Stimulated activated CD8-positive, alpha-beta memory T cell treated with anti-CD3 and anti-CD28 coated beads, Interleukin-12 subunit alpha, Interleukin-12 subunit beta, amount 100 ng/mL, for 4 hours (primary cell): ENCODE measurements around the gene UNC13D.
"Not testable (repeated sequence)": the region's sequence is repeated elsewhere in the genome, so short reads cannot be mapped to it uniquely, and the experiment has no call there.

Experiments used
- DNase-seq: peaks from one replicate; pipeline ENCODE4 v3.0.0-alpha.2; 2020; ENCODE audit warnings: low read depth

Gene UNC13D

DNA sequence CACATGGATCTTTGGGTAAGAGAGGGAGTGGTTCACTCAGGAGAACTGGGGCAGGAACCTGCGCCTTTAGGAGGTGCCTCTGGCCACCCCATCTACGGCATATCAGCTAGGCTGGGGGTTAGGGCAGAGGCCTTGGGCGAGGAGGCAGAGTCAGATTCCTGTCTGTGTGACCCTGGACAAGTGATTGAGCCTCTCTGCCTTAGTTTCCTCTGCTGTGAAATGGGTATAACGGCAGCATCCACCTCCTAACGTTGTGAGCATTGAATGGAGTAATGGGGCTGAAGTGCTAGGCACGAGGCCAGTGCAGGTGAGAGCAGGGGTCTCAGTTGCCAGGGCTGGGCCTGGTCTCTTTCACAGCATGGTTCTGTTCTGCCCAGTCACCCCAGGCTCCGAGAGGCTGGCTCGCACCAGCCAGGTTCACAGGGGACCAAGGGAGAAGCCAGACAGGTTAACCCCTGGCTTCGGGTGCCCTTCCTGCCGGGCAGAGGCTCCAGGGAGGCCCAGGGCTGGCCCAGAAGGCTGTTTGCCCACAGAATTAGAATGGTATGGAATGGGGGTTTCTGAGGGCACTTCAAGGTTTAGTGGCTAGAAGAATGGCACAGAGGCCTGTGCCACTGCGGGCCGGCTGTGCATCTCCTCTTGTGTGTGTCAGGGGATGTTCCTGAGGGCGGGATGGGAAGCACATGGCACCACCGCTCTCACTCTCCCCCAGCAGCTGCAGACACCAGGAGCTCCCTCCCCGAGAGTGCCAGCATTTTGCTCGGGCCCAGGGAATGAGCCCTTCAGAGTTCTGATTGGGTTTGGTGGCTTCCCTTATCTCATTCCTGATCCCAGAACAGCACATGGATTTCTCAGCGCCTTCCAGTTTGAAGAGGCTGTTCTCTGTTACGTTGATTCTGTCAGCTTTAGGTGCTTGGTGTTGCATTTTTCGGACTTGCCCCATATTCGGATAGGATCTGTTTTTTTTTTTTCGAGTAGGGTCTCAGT is 23.8 kb downstream of the UNC13D start:
- DNase-seq, result no peak

DNA sequence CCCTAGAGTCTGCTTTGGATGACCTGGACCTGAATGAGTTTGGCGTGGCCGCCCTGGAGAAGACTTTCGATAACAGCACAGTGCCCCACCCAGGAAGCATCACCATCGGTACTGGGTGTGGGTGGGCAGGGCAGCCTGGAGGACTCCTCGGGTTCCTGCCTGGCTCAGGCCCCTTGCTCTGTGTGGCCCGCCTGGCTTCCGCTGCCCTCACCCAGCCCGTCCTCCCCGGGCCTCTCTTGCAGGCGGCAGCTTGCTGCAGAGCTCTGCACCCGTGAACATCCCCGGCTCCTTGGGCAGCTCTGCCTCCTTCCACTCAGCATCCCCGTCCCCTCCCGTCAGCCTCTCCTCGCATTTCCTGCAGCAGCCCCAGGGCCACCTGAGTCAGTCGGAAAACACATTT is 24.5 kb downstream of the UNC13D start:
- no peak for DNase-seq

DNA sequence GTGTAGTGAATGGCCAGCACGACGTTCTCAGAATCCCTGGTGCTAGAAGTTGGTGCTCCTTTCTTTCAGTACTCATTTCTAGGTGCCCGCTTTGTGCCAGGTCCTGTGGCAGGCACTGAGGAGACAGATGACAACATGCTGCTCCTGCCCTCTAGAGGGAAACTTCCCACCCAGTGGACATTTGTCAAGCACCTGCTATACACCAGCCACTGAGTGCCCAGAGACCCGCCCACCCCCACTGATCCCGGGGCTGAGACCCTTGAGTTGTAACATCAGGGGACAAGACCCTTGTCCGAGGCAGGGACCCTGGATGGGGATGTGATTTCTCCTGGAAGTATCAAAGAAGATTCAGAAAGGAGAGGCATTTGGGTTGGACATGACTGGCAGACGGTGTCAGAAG is 25.1 kb downstream of the UNC13D start:
- DNase-seq, result no peak

DNA sequence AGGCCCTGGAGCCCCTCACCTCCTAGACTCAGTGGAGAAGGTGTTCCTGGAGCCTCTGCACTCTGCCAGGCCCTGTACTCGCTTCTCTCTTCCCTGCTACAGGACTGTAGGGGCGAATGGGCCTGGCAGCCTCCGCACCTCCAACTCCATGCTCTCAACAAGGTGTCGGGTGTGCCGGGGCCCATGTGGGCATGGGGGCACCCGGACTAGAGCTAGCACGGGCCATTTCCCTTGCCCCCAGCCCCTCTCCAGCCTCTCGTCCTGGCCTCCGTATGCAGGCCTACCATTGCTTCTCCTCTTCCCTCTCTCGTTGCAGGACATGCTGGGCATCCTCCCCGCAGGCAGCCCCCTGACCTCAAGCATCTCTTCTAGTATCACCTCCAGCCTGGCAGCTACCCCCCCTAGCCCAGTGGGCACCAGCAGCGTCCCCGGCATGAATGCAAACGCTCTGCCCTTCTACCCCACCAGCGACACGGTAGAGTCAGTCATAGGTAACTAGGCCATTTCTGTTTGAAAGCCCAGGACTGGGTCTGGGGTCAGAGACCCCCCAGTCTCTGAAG is 25.8 kb downstream of the UNC13D start:
- DNase-seq, result no peak

DNA sequence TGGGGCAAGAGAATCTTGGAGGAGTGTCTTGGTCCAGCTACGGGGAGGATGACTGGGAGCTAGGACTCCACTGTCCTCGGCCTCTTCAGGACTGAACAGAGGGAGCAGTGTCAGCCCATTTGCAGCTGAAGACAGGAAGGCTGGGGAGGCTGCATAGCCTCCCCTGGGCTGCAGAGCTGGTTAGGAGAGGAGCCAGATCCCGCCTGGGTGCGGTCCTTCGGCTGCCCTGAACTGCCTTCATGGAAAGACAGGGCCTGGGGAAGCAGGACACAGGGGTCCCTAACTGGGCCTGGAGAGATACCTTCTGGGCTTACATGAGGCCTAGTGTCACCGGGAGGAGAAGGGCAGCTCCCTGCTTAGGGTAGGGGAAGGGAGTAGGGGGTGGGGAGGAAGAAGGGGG is 26.6 kb downstream of the UNC13D start:
- DNase-seq, result no peak

DNA sequence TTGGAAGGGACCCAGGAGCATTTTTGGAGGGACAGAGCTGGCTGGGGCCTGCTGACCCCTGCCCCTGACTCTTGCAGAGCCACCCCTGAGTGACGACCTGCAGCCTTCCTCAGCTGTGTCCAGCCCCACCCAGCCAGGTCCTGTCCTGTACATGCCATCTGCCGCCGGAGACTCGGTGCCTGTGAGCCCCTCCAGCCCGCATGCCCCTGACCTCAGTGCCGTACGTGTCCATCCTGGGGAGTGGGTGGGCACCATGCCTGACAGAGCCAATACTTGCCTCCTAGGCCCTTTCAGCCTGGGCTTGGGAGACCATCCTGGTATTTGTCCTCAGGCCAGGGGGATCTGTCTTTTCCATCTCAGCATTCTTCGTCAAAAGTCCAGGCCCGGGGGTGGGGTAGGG is 27.5 kb downstream of the UNC13D start:
- DNase-seq, result no peak

DNA sequence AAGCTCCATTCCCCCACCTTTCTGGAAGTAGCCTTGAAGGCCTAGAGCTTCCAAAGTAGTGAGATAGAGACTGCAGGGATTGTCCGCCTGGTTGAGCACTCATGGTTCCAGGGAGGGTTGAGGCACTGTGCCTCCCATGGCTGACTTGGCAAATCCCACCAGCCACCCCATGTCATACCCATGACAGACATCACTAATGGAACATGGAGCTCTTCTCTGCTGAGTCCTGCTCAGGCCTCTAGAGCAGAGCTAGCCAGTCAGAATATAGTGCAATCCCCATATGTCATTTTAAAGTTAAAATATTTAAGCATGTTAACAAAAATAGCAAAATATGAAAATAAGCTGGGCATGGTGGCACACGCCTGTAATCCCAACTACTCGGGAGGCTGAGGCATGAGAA is 28.8 kb downstream of the UNC13D start:
- no peak for DNase-seq

DNA sequence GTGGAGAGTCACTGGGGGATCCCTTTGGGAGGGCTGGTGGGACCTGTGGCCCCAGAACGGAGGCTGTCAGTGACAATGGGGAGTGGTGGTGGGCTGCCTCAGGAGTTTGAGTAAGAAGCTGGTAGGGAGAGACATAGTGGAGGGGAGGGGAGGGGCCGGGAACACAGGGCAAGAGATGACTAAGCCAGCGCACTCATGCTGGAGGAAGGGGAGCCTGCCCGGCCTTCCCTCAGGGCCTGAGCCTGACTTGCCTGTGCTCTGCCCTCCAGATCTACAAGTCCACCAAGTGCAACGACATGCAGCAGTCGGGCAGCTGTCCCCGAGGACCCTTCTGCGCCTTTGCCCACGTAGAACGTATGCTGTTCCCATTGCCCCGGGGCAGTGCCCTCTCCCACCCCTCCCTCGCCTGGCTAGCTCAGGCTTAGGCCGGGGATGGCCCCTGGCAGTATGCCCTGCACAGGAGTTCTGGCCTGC is 29.3 kb downstream of the UNC13D start:
- no peak for DNase-seq

DNA sequence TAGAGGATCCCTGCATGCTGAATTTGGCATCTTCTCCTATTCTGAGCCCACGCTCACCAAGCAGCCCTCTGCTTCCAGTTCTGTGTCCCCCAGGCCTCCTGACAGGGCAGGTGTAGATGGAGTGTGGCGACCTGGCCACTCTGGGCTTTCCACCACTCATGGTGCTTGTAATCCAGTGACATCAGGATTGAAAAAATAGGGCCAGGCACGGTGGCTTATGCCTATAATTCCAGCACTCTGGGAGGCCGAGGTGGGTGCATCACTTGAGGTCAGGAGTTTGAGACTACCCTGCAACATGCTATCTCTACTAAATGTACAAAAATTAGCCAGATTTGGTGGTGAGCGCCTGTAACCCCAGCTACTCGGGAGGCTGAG is 30.2 kb downstream of the UNC13D start:
- DNase-seq, result no peak

DNA sequence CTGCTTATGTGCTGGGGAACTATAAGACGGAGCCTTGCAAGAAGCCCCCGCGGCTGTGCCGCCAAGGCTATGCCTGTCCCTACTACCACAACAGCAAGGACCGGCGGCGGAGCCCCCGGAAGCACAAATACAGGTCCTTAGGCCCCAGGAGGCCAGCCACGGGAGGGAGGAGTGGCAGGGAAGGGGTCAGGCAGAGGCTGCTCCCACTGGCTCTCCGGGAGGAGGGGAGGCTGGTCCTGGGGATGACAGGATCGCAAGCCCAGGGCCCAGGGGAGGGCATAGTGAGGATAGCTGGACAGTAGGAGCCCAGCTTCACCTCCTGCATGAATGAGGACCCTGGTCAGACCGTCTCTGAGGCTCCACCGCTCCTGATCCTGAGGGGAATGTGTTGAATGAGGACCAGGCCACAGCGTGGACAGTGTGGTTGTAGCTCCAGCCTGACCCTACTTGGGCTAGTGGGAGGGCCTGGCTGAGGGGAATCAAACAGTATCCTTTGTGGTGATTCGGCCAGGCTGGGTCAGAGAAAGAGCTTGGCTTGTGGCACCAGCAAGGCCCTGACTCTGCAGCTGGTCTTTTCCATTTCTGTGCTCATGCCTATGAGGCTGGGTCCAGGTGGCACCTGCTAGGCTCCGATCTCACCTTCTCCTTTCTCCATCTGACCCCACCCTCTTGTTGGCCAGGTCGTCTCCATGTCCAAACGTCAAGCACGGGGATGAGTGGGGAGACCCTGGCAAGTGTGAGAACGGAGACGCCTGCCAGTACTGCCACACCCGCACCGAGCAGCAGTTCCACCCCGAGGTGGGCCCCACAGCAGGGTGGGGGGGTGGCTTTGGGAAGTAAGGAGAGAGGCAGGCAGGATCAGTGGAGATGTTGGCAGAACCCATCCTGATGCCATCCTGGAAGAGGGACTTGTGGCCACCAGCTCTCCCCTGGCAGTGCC is 30.9 kb downstream of the UNC13D start:
- no peak for DNase-seq

DNA sequence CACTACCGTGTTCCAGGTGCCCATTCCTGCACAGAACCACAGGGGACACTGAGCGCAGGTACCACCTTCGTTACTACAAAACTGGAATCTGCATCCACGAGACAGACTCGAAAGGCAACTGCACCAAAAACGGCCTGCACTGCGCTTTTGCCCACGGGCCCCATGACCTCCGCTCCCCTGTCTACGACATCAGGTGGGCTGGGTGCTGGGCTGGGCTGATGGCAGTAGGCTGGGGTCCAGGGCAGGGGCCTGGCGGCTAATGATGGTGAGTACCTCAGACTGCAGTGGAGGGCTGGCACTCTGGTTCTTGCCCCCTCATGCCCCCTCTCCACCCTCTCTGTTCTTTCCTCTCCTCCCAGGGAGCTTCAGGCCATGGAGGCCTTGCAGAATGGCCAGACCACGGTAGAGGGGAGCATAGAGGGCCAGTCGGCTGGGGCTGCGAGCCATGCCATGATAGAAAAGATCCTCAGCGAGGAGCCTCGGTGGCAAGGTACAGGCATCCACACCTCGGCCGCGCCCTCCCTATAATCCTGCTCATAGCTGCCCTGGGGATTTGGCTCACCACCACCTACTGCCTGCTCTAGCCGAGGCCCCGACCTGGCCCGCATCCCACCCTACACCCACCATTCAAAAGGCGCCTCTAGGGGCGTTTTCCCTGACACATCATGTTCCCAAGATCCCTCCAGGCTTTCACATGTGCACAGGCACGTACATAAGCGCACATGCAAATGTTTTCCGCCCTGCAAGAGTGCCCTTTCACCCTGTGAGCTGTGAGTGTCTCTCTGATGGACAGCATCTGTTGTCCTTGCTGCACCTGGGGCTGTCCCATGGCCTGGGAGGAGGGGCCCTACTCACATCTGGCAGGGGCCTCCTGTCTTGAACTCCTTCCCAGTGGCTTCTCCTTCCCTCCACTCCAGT is 31.8 kb downstream of the UNC13D start:
- no peak for DNase-seq

DNA sequence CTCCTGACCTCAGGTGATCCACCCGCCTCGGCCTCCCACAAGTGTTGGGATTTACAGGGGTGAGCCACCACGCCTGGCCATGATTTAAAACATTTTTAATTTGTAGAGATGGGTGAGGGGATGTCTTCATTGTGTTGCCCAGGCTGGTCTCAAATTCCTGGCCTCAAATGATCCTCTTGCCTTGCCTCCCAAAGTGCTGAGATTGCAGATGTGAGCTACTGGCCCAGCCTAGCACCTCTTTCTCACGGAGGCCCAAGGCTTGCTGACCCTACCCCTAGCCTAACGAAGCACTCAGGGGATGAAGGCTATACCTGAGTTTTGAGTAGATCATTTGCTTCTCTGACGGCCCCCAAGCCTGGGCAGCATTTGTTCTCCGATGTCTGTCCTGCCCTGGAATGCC is 33.0 kb downstream of the UNC13D start:
- DNase-seq, result no peak

DNA sequence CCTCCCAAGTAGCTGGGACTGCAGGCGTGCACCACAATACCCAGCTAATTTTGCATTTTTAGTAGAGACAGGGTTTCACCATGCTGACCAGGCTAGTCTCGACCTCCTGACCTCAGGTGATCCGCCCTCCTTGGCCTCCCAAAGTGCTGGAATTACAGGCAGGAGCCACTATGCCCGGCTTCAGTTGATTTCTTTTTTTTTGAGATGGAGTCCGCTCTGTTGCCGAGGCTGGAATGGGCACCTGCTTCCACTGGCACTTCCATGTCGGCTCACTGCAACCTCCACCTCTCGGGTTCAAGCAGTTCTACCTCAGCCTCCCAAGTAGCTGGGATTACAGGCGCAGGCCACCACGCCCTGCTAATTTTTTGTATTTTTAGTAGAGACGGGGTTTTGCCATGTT is 33.4 kb downstream of the UNC13D start:
- not testable (repeated sequence) for DNase-seq

DNA sequence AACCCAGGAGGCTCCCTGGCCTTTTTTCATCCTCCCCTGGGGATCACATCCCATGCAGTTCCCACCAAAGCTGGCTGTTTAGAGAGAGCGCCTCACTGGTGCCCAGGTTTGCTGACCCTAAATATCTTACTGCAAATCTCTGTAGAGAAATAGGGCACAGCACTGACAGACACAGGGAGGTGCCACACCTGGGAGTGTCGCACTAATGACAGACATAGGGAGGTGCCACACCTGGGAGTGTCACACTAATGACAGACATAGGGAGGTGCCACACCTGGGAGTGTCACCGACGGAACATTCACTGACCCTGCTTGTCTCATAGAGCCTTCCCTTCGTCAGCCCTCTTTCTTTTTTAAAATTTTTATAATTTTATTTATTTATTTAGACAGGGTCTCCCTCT is 34.0 kb downstream of the UNC13D start:
- DNase-seq, result no peak

DNA sequence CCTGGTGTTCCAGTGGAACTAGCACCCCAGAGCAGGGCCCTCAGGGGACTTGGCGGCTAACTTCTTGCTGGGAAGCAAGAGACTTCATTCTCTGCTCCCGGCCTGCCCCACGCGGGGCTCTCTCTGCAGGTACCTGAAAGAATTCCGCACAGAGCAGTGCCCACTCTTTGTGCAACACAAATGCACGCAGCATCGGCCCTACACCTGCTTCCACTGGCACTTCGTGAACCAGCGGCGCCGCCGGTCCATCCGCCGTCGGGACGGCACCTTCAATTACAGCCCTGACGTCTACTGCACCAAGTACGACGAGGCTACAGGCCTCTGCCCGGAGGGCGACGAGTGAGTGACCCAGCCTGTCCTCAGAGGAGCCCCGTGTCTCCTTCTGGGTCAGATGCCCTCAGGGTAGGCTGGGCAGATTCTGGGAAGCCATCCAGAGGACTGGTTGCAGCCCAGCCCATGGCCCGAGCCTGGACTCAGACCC is 34.5 kb downstream of the UNC13D start:
- no peak for DNase-seq

DNA sequence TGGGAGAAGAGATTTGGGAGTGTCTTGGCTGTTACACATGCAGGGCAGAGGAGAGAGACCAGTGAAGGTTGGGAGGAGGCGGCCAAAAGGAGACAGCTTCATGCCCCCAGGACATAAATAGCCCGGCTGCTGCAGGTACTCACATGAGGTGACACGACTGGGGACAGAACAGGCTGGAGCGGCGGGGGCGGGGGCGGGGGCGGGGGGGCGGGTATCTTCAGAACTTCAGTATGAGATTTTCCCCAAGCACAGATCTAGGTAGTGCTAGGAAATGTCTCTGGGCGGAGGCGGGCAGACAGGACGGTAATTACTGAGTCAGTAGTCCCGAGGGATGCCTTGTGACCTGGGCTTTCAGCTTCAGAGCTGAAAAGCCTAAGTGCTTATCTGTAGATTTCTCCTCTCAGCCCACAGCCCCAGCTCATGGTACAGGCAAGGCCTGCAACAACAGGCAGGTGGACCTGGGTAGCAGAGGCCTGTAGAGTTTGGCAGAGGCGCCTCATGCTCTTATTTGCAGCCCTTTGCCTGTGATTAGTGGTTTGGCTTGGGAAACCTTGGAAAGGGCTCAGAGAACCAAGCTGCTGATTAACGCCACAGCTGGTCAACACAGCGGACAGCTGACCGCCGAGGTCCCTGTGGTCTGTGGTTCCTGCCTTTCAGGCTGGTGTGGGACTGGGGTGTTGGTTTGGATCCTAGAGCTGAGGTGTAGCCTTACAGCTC is 35.1 kb downstream of the UNC13D start:
- no peak for DNase-seq

DNA sequence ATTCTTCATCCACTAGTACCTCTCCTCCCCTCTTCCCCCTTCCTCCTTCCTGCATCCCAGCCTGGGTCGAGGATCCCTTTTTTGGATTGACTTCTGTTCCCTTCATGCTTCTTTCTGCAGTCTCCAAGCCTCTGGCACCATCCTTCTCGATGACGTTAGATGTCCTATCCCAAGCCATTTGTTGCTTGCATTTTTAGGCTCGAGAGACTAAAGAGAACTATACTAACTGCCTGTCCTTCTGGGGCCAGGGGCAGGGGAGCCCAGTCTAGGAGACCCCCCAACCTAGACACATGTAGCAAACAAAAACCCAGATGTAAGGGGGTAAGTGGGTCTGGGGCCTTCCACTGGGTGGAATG is 35.7 kb downstream of the UNC13D start:
- no peak for DNase-seq

DNA sequence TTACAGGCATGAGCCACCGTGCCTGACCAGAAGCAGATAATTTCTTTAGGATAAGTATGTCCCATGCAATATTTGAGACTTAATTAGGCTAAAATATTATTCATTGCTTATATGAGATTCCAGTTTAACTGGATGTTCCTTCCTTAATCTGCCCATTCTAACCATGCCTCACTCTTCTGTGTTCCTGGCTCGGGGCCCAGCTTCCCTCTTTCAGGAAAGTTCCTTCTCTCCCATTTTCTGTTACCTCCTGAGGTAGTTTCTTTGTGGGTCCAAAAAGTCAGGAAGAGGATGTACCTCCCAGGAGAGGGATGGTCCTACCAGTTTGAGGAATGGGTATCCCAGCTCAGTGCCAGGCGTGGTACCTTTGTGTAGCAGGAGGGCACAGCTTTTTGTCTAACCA is 36.3 kb downstream of the UNC13D start:
- no peak for DNase-seq

DNA sequence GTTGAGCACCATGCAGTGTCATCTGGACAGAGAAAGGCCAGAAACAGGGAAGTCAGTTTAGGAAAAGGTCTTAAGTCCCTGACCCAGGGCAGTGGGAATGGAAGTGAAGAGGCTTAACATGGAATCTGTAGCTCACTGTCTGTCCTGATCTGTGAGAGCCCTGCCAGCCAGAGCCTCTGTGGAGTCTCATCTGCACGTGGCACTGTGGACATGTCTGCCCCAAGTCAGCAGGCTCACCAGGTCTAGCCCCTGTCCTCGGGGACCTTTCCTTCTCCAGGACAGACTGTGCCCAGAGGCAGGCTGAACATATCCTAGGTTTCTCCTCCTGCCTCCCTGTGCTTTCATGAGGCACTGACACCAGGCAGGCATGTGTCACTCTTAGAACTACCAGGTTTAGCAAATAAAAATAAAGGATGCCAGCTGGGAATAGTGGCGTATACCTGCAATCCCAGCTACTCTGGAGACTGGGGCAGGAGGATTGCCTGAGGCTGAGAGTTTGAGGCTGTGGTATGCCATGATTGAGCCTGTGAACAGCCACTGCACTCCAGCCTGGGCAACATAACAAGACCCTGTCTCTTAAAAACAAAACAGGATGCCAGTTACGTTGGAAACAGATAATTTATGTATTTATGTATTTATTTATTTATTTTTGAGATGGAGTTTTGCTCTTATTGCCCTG is 37.2 kb downstream of the UNC13D start:
- no peak for DNase-seq

DNA sequence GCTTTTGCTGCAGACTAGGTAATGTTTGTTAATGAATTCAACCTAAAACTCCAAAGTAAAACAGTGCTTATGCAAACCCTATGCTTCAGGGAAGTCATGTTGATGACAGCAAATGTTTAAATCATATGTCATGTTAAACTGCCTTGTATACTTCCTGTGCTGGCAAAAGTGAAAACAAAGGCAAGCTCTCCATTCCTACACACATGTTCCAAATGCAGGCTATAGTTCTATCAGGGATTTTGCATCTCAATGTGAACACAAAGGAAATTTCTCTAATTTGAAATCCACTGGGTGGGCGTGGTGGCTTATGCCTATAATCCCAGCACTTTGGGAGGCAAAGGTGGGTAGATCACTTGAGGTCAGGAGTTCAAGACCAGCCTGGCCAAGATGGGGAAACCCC is 40.3 kb downstream of the UNC13D start:
- DNase-seq, result no peak
